IPS DF 6.9 (cell line): ENCODE results near the gene RNF207.

ENCODE experiments used
- DNase-seq: peaks from one replicate; pipeline ENCODE4 v3.0.0-alpha.2; 2013; ENCODE audit warnings: low read depth, low spot score
- H3K27ac ChIP-seq: one replicate; pipeline ENCODE4 v1.5.1; 2013; ENCODE audit warnings: low read length, control low read depth
- H3K27me3 ChIP-seq: 2 replicates; pipeline ENCODE4 v1.6.1; 2013; ENCODE audit warnings: mild to moderate bottlenecking, low read length; ENCODE audit not compliant: control insufficient read depth, insufficient read depth
- H3K36me3 ChIP-seq: 2 replicates; pipeline ENCODE4 v1.6.1; 2013; ENCODE audit warnings: low read length; ENCODE audit not compliant: control insufficient read depth, insufficient read depth
- H3K4me1 ChIP-seq: 2 replicates; pipeline ENCODE4 v1.6.1; 2013; ENCODE audit warnings: low read length; ENCODE audit not compliant: control insufficient read depth, insufficient read depth
- H3K4me3 ChIP-seq: 2 replicates; pipeline ENCODE4 v1.5.1; 2013; ENCODE audit warnings: mild to moderate bottlenecking, low read length
- H3K9me3 ChIP-seq: 2 replicates; pipeline ENCODE4 v1.6.1; 2013; ENCODE audit warnings: low read length, inconsistent platforms; ENCODE audit not compliant: control insufficient read depth, insufficient read depth
- WGBS: extraction: QIAGEN DNeasy Blood & Tissue Kit; methylation state at CpG from one replicate; pipeline ENCODE4 v1.1.7; 2013; ENCODE audit warnings: mixed read lengths, missing lambda C conversion rate; ENCODE audit not compliant: insufficient read length, insufficient coverage; 5-methylcytosine and 5-hydroxymethylcytosine counted together

The RNF207 gene

GRCh38 chr1:6165441-6165985, 40.4 kb upstream of the RNF207 start:
- no peaks in the 10 kb centered on the region for H3K4me1 ChIP-seq
- no peaks in the 10 kb centered on the region for H3K27me3 ChIP-seq
- no CpG with 5 or more reads among the region's 12 CpGs for WGBS
- H3K27ac ChIP-seq, result no peak overlapping the region
- H3K36me3 ChIP-seq, result no peaks in the 10 kb centered on the region
- H3K4me3 ChIP-seq, result no peak overlapping the region
- H3K9me3 ChIP-seq, result no peaks in the 10 kb centered on the region
- no peak for DNase-seq

GRCh38 chr1:6166221-6166620, 39.7 kb upstream of the RNF207 start:
- no peak overlapping the region for H3K27ac ChIP-seq
- H3K4me3 ChIP-seq, result no peak overlapping the region
- WGBS, result no CpG with 5 or more reads among the region's 10 CpGs
- no peaks in the 10 kb centered on the region for H3K27me3 ChIP-seq
- H3K36me3 ChIP-seq, result no peaks in the 10 kb centered on the region
- H3K4me1 ChIP-seq, result no peaks in the 10 kb centered on the region
- H3K9me3 ChIP-seq, result no peaks in the 10 kb centered on the region
- no peak for DNase-seq

- no peak for DNase-seq
- Histone ChIP-seq H3K4me3 (no peak overlapping the region), H3K27ac (no peak overlapping the region), H3K4me1 (no peaks in the 10 kb centered on the region), H3K27me3 (no peaks in the 10 kb centered on the region), H3K36me3 (no peaks in the 10 kb centered on the region), H3K9me3 (no peaks in the 10 kb centered on the region)
- no CpG with 5 or more reads among the region's 19 CpGs for WGBS
Observed at GRCh38 chr1:6166655-6167390, 39.1 kb upstream of the RNF207 start.

GRCh38 chr1:6167391-6168303, 38.3 kb upstream of the RNF207 start:
- Histone ChIP-seq H3K27me3 (no peaks in the 10 kb centered on the region), H3K4me1 (no peaks in the 10 kb centered on the region), H3K36me3 (no peaks in the 10 kb centered on the region), H3K9me3 (no peaks in the 10 kb centered on the region), H3K27ac (no peak overlapping the region), H3K4me3 (no peak overlapping the region)
- no CpG with 5 or more reads among the region's 34 CpGs for WGBS
- DNase-seq, result no peak

- no peak overlapping the region for H3K4me3 ChIP-seq
- WGBS, result no CpG with 5 or more reads among the region's 18 CpGs
- no peak overlapping the region for H3K27ac ChIP-seq
- no peaks in the 10 kb centered on the region for H3K9me3 ChIP-seq
- DNase-seq, result no peak
- no peaks in the 10 kb centered on the region for H3K36me3 ChIP-seq
- H3K27me3 ChIP-seq, result no peaks in the 10 kb centered on the region
- H3K4me1 ChIP-seq, result no peaks in the 10 kb centered on the region
Observed at GRCh38 chr1:6168947-6169586, 36.9 kb upstream of the RNF207 start.

- no peak for DNase-seq
- no CpG with 5 or more reads among the region's 16 CpGs for WGBS
- H3K36me3 ChIP-seq, result no peaks in the 10 kb centered on the region
- H3K27ac ChIP-seq, result no peak overlapping the region
- H3K9me3 ChIP-seq, result no peaks in the 10 kb centered on the region
- H3K4me1 ChIP-seq, result no peaks in the 10 kb centered on the region
- H3K27me3 ChIP-seq, result no peaks in the 10 kb centered on the region
- H3K4me3 ChIP-seq, result no peak overlapping the region
Observed at GRCh38 chr1:6170116-6170741, 35.7 kb upstream of the RNF207 start.

GRCh38 chr1:6170742-6171201, 35.1 kb upstream of the RNF207 start:
- Histone ChIP-seq H3K36me3 (no peaks in the 10 kb centered on the region), H3K27me3 (no peaks in the 10 kb centered on the region), H3K9me3 (no peaks in the 10 kb centered on the region), H3K4me3 (no peak overlapping the region), H3K4me1 (no peaks in the 10 kb centered on the region), H3K27ac (no peak overlapping the region)
- DNase-seq, result no peak
- no CpG with 5 or more reads among the region's 19 CpGs for WGBS

- WGBS, result no CpG with 5 or more reads among the region's 10 CpGs
- Histone ChIP-seq H3K27ac (no peak overlapping the region), H3K27me3 (no peaks in the 10 kb centered on the region), H3K36me3 (no peaks in the 10 kb centered on the region), H3K4me1 (no peaks in the 10 kb centered on the region), H3K9me3 (no peaks in the 10 kb centered on the region), H3K4me3 (no peak overlapping the region)
- no peak for DNase-seq
Observed at GRCh38 chr1:6171548-6172124, 34.3 kb upstream of the RNF207 start.

- no peaks in the 10 kb centered on the region for H3K4me1 ChIP-seq
- DNase-seq, result no peak
- no peaks in the 10 kb centered on the region for H3K36me3 ChIP-seq
- WGBS, result no CpG with 5 or more reads among the region's 10 CpGs
- peaks cover 4% of the 10 kb centered on the region; the same call in 1 of the 2 replicates for H3K27me3 ChIP-seq
- H3K9me3 ChIP-seq, result no peaks in the 10 kb centered on the region
- H3K4me3 ChIP-seq, result no peak overlapping the region
- no peak overlapping the region for H3K27ac ChIP-seq
Observed at GRCh38 chr1:6172549-6172948, 33.4 kb upstream of the RNF207 start.
